NCI-H187 (cell line): Measurements from ENCODE around the gene SERINC3.
"Not testable (repeated sequence)": the region's sequence is repeated elsewhere in the genome, so short reads cannot be mapped to it uniquely, and the experiment has no call there.

Experiments
- DNase-seq, 2 experiments: peaks; one replicate each; lab custom pipeline; 2025; lab: John Stamatoyannopoulos, UW

Gene SERINC3

GRCh38 chr20:44521484-44522481 lies at the start of gene SERINC3:
SERINC3 (minus strand) TSS chr20:44522070; CDS start chr20:44521951, 119 bp downstream.
- peak; percentile 57 to 80 for DNase-seq

GRCh38 chr20:44571362-44571988 lies 49.6 kb upstream of the SERINC3 start:
- no peak for DNase-seq

GRCh38 chr20:44570367-44570766 lies 48.5 kb upstream of the SERINC3 start:
- no peak for DNase-seq

GRCh38 chr20:44566811-44567210 lies 44.9 kb upstream of the SERINC3 start:
- DNase-seq = no peak

GRCh38 chr20:44566018-44566417 lies 44.1 kb upstream of the SERINC3 start:
- DNase-seq = no peak

GRCh38 chr20:44561876-44562275 lies 40.0 kb upstream of the SERINC3 start:
- DNase-seq = no peak

GRCh38 chr20:44560818-44561217 lies 38.9 kb upstream of the SERINC3 start:
- not testable (repeated sequence) for DNase-seq

- no peak for DNase-seq
These were observed 38.4 kb upstream of the SERINC3 start for GRCh38 chr20:44560229-44560628.

- DNase-seq = no peak
These were observed 37.4 kb upstream of the SERINC3 start for GRCh38 chr20:44559302-44559701.

GRCh38 chr20:44552950-44553908 lies 31.4 kb upstream of the SERINC3 start:
- peak; percentile 35 to 54 for DNase-seq

GRCh38 chr20:44552568-44552949 lies 30.7 kb upstream of the SERINC3 start:
- DNase-seq = no peak

GRCh38 chr20:44552050-44552449 lies 30.2 kb upstream of the SERINC3 start:
- no peak for DNase-seq

GRCh38 chr20:44549123-44549522 lies 27.3 kb upstream of the SERINC3 start:
- DNase-seq = no peak

GRCh38 chr20:44547419-44547818 lies 25.5 kb upstream of the SERINC3 start:
- DNase-seq = no peak

- DNase-seq = no peak
These were observed 22.4 kb upstream of the SERINC3 start for GRCh38 chr20:44544263-44544662.

- DNase-seq = no peak
These were observed 21.5 kb upstream of the SERINC3 start for GRCh38 chr20:44543358-44543757.

GRCh38 chr20:44542890-44543289 lies 21.0 kb upstream of the SERINC3 start:
- DNase-seq = no peak

- no peak for DNase-seq
These were observed 20.1 kb upstream of the SERINC3 start for GRCh38 chr20:44541992-44542391.

GRCh38 chr20:44540834-44541233 lies 19.0 kb upstream of the SERINC3 start:
- no peak for DNase-seq

GRCh38 chr20:44537993-44538392 lies 16.1 kb upstream of the SERINC3 start:
- DNase-seq = no peak

GRCh38 chr20:44536175-44536574 lies 14.3 kb upstream of the SERINC3 start:
- no peak for DNase-seq

GRCh38 chr20:44533928-44534327 lies 12.1 kb upstream of the SERINC3 start:
- DNase-seq = no peak
